ENCODE data around the gene SLC9A4. TPM values are rescaled to one million over a fixed set of nuclear protein-coding genes. Genes with fewer than 3 reads are reported as not detected.

The SLC9A4 gene
- total and polyA plus RNA-seq, 7 donors: 0.04 TPM; not detected in 6

- Histone ChIP-seq H3K4me3 (no peak overlapping the region), H3K27me3 (no peaks in the 10 kb centered on the region), H3K4me1 (peaks cover 0 to 3% (median under 1%) of the 10 kb centered on the region in 4 donors), H3K36me3 (no peaks in the 10 kb centered on the region), H3K27ac (no peak overlapping the region), H3K9me3 (peaks cover 0 to 7% (median 0%) of the 10 kb centered on the region in 4 donors)
- no peak for DNase-seq
- TF ChIP-seq POLR2AphosphoS5 (IDR thresholded peaks at IDR 0.05) (no peak), EP300 (IDR thresholded peaks at IDR 0.05) (no peak), POLR2A (IDR thresholded peaks at IDR 0.05) (no peak)
- TF ChIP-seq, protein P1, sequence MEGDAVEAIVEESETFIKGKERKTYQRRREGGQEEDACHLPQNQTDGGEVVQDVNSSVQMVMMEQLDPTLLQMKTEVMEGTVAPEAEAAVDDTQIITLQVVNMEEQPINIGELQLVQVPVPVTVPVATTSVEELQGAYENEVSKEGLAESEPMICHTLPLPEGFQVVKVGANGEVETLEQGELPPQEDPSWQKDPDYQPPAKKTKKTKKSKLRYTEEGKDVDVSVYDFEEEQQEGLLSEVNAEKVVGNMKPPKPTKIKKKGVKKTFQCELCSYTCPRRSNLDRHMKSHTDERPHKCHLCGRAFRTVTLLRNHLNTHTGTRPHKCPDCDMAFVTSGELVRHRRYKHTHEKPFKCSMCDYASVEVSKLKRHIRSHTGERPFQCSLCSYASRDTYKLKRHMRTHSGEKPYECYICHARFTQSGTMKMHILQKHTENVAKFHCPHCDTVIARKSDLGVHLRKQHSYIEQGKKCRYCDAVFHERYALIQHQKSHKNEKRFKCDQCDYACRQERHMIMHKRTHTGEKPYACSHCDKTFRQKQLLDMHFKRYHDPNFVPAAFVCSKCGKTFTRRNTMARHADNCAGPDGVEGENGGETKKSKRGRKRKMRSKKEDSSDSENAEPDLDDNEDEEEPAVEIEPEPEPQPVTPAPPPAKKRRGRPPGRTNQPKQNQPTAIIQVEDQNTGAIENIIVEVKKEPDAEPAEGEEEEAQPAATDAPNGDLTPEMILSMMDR (IDR thresholded peaks at IDR 0.05): no peak
- WGBS, 2 donors: 87 to 94% methylated on average over 1 of the region's 1 CpG
- intact Hi-C loops (cut with DNase I): no loop called here
Observed at GRCh38 chr2:102544182-102544581, 71.2 kb downstream of the SLC9A4 start.

GRCh38 chr2:102547462-102547861, 74.4 kb downstream of the SLC9A4 start:
- WGBS, 2 donors: 92 to 95% methylated on average over 2 of the region's 2 CpGs
- no peaks in the 10 kb centered on the region for H3K4me1 ChIP-seq
- no peak for TF ChIP-seq POLR2AphosphoS5 (IDR thresholded peaks at IDR 0.05)
- TF ChIP-seq, protein P1 (IDR thresholded peaks at IDR 0.05): no peak
- no peak for TF ChIP-seq POLR2A (IDR thresholded peaks at IDR 0.05)
- TF ChIP-seq EP300 (IDR thresholded peaks at IDR 0.05): no peak
- no peak overlapping the region for H3K4me3 ChIP-seq
- no peak for DNase-seq
- H3K36me3 ChIP-seq: no peaks in the 10 kb centered on the region
- H3K27me3 ChIP-seq: no peaks in the 10 kb centered on the region
- no peak overlapping the region for H3K27ac ChIP-seq
- intact Hi-C loops (cut with DNase I): no loop called here
- H3K9me3 ChIP-seq: peaks cover 0 to 13% (median 1%) of the 10 kb centered on the region in 4 donors

DNA sequence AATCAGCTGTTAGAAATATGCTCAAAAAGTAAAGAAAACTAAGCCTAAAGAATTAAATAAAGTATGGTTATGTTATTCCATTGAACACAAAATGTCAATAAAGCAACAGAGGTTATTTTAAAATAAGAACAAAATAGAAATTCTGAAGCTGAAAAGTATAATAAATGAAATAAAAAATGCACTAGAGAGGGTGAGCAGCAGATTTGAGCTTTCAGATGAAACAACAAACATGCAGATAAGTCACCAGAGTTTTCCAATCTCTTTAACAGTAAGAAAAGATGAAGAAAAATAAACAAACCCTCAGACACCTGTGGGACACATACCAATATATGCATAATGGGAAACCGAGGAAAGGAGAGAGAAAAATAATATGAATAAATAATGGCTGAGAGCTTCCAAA, 76.0 kb downstream of the SLC9A4 start:
- Histone ChIP-seq H3K4me3 (no peak overlapping the region), H3K9me3 (peaks cover 0 to 13% (median 1%) of the 10 kb centered on the region in 4 donors), H3K36me3 (no peaks in the 10 kb centered on the region), H3K27ac (no peak overlapping the region), H3K4me1 (no peaks in the 10 kb centered on the region), H3K27me3 (no peaks in the 10 kb centered on the region)
- intact Hi-C loops (cut with DNase I): no loop called here
- WGBS, 2 donors: 0 to 2% methylated on average over 1 of the region's 1 CpG
- no peak for DNase-seq
- TF ChIP-seq, protein P1 (IDR thresholded peaks at IDR 0.05): no peak
- TF ChIP-seq EP300 (IDR thresholded peaks at IDR 0.05): no peak
- TF ChIP-seq POLR2A (IDR thresholded peaks at IDR 0.05): no peak
- TF ChIP-seq POLR2AphosphoS5 (IDR thresholded peaks at IDR 0.05): no peak

- no peaks in the 10 kb centered on the region for H3K27me3 ChIP-seq
- peaks cover 0 to 13% (median 1%) of the 10 kb centered on the region in 4 donors for H3K9me3 ChIP-seq
- no peak overlapping the region for H3K27ac ChIP-seq
- no peak overlapping the region for H3K4me3 ChIP-seq
- TF ChIP-seq, protein P1 (IDR thresholded peaks at IDR 0.05): no peak
- TF ChIP-seq EP300 (IDR thresholded peaks at IDR 0.05) (no peak), POLR2A (IDR thresholded peaks at IDR 0.05) (no peak), POLR2AphosphoS5 (IDR thresholded peaks at IDR 0.05) (no peak)
- intact Hi-C loops (cut with DNase I): no loop called here
- H3K36me3 ChIP-seq: no peaks in the 10 kb centered on the region
- no peak for DNase-seq
- 94 to 97% methylated on average over 2 of the region's 2 CpGs for WGBS, 2 donors
- no peaks in the 10 kb centered on the region for H3K4me1 ChIP-seq
Observed at GRCh38 chr2:102550151-102550550, 77.1 kb downstream of the SLC9A4 start.
